ENCODE data around the gene MEAK7. TPM values are rescaled to one million over a fixed set of nuclear protein-coding genes. Genes with fewer than 3 reads are reported as not detected.

MEAK7 gene
- polyA plus RNA-seq, 3 donors, result 2.5 to 5.0 (median 4.7) TPM

- H3K9me3 ChIP-seq (replicated peaks in 1 of 2; ENCODE audit: control insufficient read depth in 1 of 2, insufficient read depth in 1 of 2, low read length in 2 of 2), result peaks cover 4 to 10% of the 10 kb centered on the region in 2 donors
- peaks cover 0 to 2% (median 0%) of the 10 kb centered on the region in 3 donors for H3K27me3 Mint-ChIP-seq (ENCODE audit: low read depth in 3 of 3)
Measured at GRCh38 chr16:84489131-84489530, 15.3 kb downstream of the MEAK7 start.

GRCh38 chr16:84487358-84487757, 17.1 kb downstream of the MEAK7 start:
- no peaks in the 10 kb centered on the region for H3K79me2 ChIP-seq (ENCODE audit: insufficient read depth, low read length)
- peaks cover 0 to 2% (median 0%) of the 10 kb centered on the region in 3 donors for H3K27me3 Mint-ChIP-seq (ENCODE audit: low read depth in 3 of 3)
- H3K27ac Mint-ChIP-seq, result peak overlapping the region in 1 of 7 donors; percentile 16
- 94% methylated on average over 4 of the region's 8 CpGs for WGBS (ENCODE audit: insufficient coverage)
- no peaks in the 10 kb centered on the region for H3K27me3 ChIP-seq (ENCODE audit: control insufficient read depth in 2 of 2, insufficient read depth in 2 of 2, low read length in 2 of 2)
- no peak overlapping the region for H2AFZ ChIP-seq (ENCODE audit: insufficient read depth, low read depth, low read length, poor library complexity, severe bottlenecking)
- H3K27ac ChIP-seq (ENCODE audit: low read depth in 1 of 2, low read length in 2 of 2), result no peak overlapping the region
- no peak overlapping the region for H3K4me3 ChIP-seq (replicated peaks in 1 of 3; ENCODE audit: low read depth in 2 of 3, low read length in 3 of 3)
- peaks cover 0 to 24% of the 10 kb centered on the region in 2 donors for H3K36me3 ChIP-seq (replicated peaks in 1 of 2; ENCODE audit: control insufficient read depth in 1 of 2, insufficient read depth in 2 of 2, low read length in 2 of 2)
- no peaks in the 10 kb centered on the region for H3K4me1 Mint-ChIP-seq
- H3K9me3 Mint-ChIP-seq, result peaks cover 0 to 3% (median 0%) of the 10 kb centered on the region in 7 donors
- no peak overlapping the region for H3K4me3 Mint-ChIP-seq
- no peak overlapping the region for H3K4me2 ChIP-seq (replicated peaks; ENCODE audit: extremely low read depth, low read length, poor library complexity, severe bottlenecking)
- H3K9ac ChIP-seq (ENCODE audit: insufficient read depth, low read length, poor library complexity, severe bottlenecking), result no peak overlapping the region
- no peaks in the 10 kb centered on the region for H3K4me1 ChIP-seq (ENCODE audit: control insufficient read depth in 1 of 2, insufficient read depth in 2 of 2, low read length in 2 of 2)
- intact Hi-C loops (cut with micrococcal nuclease), result no loop called here
- no peaks in the 10 kb centered on the region for H4K20me1 ChIP-seq (ENCODE audit: insufficient read depth, low read length)
- TF ChIP-seq CTCF (IDR thresholded peaks at IDR 0.05), result no peak
- DNase-seq, result no peak
- no peaks in the 10 kb centered on the region for H3K9me3 ChIP-seq (replicated peaks in 1 of 2; ENCODE audit: control insufficient read depth in 1 of 2, insufficient read depth in 1 of 2, low read length in 2 of 2)
- H3K36me3 Mint-ChIP-seq, result peaks cover 35 to 76% of the 10 kb centered on the region in 2 donors

More at GRCh38 chr16:84489131-84489530, 15.3 kb downstream of the MEAK7 start:
- Histone ChIP-seq H3K27me3 (ENCODE audit: control insufficient read depth in 2 of 2, insufficient read depth in 2 of 2, low read length in 2 of 2) (no peaks in the 10 kb centered on the region), H3K79me2 (ENCODE audit: insufficient read depth, low read length) (no peaks in the 10 kb centered on the region), H4K20me1 (ENCODE audit: insufficient read depth, low read length) (no peaks in the 10 kb centered on the region), H3K27ac (ENCODE audit: low read depth in 1 of 2, low read length in 2 of 2) (no peak overlapping the region), H2AFZ (ENCODE audit: insufficient read depth, low read depth, low read length, poor library complexity, severe bottlenecking) (no peak overlapping the region), H3K4me3 (replicated peaks in 1 of 3; ENCODE audit: low read depth in 2 of 3, low read length in 3 of 3) (no peak overlapping the region), H3K4me2 (replicated peaks; ENCODE audit: extremely low read depth, low read length, poor library complexity, severe bottlenecking) (no peak overlapping the region), H3K9ac (ENCODE audit: insufficient read depth, low read length, poor library complexity, severe bottlenecking) (no peak overlapping the region), H3K36me3 (replicated peaks in 1 of 2; ENCODE audit: control insufficient read depth in 1 of 2, insufficient read depth in 2 of 2, low read length in 2 of 2) (peaks cover 5 to 38% of the 10 kb centered on the region in 2 donors), H3K4me1 (ENCODE audit: control insufficient read depth in 1 of 2, insufficient read depth in 2 of 2, low read length in 2 of 2) (no peaks in the 10 kb centered on the region)
- Mint-ChIP-seq H3K9me3 (peaks cover 0 to 12% (median 7%) of the 10 kb centered on the region in 7 donors), H3K4me1 (no peaks in the 10 kb centered on the region), H3K27ac (no peak overlapping the region), H3K4me3 (no peak overlapping the region), H3K36me3 (peaks cover 38 to 77% of the 10 kb centered on the region in 2 donors)
- 79% methylated on average over 8 of the region's 8 CpGs for WGBS (ENCODE audit: insufficient coverage)
- DNase-seq, result no peak
- TF ChIP-seq CTCF (IDR thresholded peaks at IDR 0.05), result no peak
- intact Hi-C loops (cut with micrococcal nuclease), result no loop called here
